GM10847 (cell line): ENCODE data around the gene BICDL2.

Source experiments
- POLR2A ChIP-seq: IDR thresholded peaks from 2 replicates; pipeline ENCODE4 v1.6.1; 2011; ENCODE audit not compliant: insufficient read length; ENCODE audit errors: extremely low read depth

BICDL2 gene

DNA sequence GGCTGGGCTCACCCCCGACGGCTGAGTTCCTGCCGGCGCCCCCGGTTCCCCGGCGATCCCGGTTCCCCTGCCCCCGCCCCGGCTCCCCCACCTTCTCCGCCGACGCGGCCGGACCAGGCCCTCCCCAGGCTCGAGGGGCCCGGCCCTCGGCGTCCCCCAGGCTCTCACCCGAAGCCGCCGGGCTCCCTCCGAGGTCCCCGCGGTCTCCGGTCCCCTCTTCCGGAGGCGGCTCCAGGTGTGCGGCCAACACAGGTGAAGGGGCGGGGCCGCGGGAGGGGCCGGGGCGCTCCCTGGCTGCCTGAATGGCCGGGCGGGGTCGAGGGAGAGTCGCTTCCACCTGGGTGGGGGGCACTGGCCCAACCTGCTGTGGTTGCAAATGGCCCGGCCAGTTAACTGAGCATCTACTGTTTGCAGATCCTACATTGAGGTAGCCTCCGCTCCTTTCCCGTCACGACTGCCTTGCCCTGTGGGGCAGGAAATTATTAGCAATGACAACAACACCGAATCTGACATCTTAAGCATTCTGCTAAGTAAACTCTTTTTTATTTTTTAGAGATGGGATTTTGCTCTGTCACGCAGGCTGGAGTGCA lies at the start of gene BICDL2:
Gene BICDL2 (minus strand): TSS at position 219 of the 590 bp plus-strand sequence. CDS start 1,448 bp downstream, outside the sequence.
- no peak for TF ChIP-seq POLR2A

- TF ChIP-seq POLR2A = no peak
These were observed 49.3 kb upstream of the BICDL2 start for GRCh38 chr16:3085868-3086595.

DNA sequence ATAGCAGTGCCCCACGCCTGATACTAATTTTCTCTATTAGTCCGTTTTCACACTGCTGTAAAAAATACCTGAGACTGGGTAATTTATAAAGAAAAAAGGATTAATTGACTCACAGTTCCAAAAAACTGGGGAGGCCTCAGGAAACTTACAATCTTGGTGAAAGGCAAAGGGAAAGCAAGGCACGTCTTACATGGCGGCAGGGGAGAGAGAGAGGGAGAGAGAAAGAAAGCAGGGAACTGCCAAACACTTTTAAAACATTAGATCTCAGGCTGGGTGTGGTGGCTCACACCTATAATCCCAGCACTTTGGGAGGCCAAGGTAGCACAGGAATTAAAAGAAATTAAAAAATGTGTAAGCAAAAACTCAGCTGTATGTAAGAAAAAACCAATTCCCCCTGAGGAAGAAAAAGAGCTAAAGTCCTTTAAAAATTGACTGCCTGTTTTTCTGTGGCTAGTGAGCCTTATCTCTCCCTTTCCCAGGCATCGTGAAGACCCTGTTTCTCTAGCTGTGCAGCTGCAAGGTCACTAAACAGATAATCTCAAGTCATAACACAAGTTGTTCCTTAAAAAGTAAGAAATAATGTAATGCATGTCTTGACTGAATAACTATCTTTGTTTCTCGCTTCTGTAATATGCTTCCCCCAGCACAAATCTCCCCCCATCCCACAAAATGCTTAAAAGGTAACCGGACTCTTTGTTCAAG lies 48.4 kb upstream of the BICDL2 start:
- TF ChIP-seq POLR2A = no peak

- no peak for TF ChIP-seq POLR2A
These were observed 47.7 kb upstream of the BICDL2 start for GRCh38 chr16:3084491-3084890.

DNA sequence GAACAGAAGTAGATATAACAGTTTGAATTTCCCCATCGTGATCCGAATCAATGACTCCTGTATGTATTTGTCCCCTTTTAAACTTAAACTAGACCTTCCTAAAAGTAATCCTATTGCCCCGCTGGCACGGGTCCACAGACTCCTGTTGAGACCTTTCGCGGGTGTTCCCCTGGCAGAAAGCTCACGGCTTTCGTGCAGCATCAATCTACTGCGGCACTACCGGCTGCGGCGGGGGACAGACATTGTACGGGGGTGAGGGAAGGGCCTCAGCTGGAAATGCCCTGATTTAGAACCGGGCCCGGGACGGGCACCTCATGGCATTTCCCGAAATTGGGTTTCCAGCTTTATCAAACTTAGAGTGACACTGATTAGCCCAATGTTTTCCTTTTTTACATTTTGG lies 43.3 kb upstream of the BICDL2 start:
- TF ChIP-seq POLR2A = no peak

- no peak for TF ChIP-seq POLR2A
These were observed 39.8 kb upstream of the BICDL2 start for GRCh38 chr16:3076577-3076976.

GRCh38 chr16:3075523-3075915 lies 38.8 kb upstream of the BICDL2 start:
- TF ChIP-seq POLR2A = no peak

- no peak for TF ChIP-seq POLR2A
These were observed 38.2 kb upstream of the BICDL2 start for GRCh38 chr16:3074860-3075522.

- no peak for TF ChIP-seq POLR2A
These were observed 36.7 kb upstream of the BICDL2 start for GRCh38 chr16:3073448-3073847.

- TF ChIP-seq POLR2A = no peak
These were observed 34.9 kb upstream of the BICDL2 start for GRCh38 chr16:3071655-3072054.

GRCh38 chr16:3070608-3071111 lies 33.9 kb upstream of the BICDL2 start:
- no peak for TF ChIP-seq POLR2A

DNA sequence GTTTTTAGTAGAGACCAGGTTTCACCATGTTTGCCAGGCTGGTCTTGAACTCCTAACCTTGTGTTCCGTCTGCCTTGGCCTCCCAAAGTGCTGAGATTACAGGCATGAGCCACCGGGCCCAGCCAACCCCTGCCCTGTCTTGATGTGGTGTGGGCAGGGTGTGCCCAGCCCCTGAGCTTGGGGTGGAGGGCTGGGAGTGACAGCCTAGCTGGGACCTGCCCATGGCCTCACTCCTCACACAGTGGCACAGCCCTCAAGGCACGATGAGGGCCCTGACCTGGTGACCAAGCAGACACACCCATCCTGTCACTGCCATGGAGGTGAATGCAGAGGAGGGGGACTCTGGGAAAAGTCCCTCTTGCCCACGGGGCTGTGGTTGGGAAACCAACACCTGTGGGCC lies 31.7 kb upstream of the BICDL2 start:
- TF ChIP-seq POLR2A = no peak

DNA sequence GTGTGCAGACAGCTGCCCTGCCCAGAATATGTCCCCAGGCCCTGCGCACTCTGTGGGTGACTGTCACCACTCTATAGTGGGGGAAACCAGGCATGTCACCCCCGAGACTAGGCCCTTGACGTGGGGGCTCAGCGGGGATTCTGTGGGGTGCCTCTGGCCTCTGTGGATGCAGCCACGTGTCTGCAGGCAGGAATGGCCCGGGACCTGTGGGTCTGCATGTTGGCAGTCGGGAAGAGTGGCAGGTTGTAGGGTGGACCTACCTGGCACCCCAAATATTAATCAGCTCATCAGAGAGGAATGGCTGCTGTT lies 29.6 kb upstream of the BICDL2 start:
- no peak for TF ChIP-seq POLR2A

DNA sequence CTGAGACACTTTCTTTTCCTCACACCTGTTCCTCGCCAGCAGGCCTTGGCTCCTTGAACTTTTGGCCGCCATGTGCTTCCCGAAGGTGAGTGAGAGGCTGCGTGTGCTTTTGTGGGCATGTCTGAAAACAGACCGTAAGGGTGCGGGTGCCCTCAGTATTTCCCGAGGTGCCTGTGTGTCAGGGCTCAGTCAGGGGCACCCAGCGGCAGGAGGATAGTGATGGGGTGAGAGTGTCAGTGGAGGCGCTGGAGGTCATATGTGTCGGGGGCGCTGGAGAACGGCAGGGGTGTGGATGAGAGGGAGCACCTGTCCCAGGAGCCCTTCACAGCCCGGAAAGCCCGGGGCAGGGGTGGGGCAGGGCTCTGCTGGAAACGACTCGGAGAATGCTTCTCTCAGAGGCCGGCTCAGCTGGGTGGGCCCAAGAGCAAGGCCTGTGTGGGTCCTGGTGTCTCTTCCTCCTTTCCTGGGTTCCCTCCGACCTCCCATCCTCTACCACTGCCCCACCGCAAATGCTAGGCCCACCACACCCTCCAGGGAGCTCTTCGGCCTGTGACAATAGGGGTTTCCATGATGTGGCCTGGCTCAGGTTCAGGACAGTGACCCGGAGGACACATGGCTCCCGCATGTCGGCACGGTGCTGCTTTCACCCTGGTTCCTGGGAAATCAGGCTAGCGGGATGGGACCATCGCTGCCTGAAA lies 29.1 kb upstream of the BICDL2 start:
- TF ChIP-seq POLR2A = no peak

DNA sequence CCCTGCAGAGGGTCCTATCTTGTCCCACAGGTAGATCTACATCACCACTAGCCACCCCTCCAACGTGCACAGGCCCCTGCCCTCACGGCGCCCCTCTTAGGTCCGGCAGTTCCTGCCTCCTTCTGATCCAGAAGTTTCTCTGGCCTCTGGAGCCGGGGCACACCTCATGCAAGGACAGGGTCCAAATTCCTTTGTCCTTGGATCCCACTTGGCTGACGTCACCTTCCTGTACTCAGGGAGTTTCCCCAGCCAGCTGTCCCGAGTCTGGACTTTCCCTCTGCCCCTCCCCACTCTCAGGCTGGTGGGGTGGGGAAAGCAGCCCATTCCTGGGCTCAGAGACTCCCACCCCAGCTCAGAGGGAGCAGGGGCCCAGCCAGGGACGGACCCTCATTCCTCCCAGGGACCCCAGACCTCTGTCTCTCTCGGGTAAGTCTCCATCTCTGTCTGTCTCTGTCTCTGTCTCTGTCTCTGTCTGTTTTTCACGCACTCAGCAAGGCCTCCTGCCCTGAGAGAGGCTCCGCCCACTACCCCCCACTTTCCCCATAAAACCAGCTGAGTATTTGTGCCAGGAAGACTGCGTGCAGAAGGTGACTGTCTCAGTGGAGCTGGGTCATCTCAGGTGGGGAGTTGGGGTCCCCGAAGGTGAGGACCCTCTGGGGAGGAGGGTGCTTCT lies 28.5 kb upstream of the BICDL2 start, which contains the start of gene IL32:
Gene IL32 (plus strand): TSS at position 572 of the 673 bp plus-strand sequence. CDS start 172 bp downstream, outside the sequence.
- TF ChIP-seq POLR2A = no peak
